GM18505 (cell line): ENCODE results near the gene CD8B2.
"Not testable (repeated sequence)": the region's sequence is repeated elsewhere in the genome, so short reads cannot be mapped to it uniquely, and the experiment has no call there.

Source experiments
- ATAC-seq: cut with Tn5 transposase; IDR thresholded peaks from one replicate; pipeline ENCODE4 v1.9.1; 2021; ENCODE audit not compliant: unreplicated experiment
- POLR2A ChIP-seq: IDR thresholded peaks from 4 replicates; pipeline ENCODE4 v1.6.1; 2011; ENCODE audit warnings: borderline replicate concordance; ENCODE audit not compliant: insufficient read depth, insufficient read length; ENCODE audit errors: extremely low read depth

The CD8B2 gene

GRCh38 chr2:106540886-106541285 is 53.7 kb downstream of the CD8B2 start:
- no peak for ATAC-seq
- no peak for TF ChIP-seq POLR2A

DNA sequence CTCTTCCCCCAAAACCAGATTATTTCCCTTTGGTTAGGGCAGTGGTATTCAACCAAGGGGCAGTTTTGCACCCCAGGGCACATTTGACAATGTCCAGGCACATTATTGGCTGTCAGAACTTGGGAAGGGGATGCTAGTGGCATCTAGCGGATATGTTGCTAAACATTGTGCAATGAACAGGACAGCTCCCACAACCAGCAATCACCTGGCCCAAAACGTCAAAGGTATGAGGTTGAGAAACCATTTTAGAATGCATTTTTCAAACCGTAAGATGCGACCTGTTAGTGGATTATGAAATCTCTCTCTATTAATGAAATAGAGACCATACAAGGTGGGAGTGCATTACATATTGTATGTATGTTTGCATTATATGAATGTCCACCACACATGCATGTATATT is 54.2 kb downstream of the CD8B2 start:
- no peak for TF ChIP-seq POLR2A
- ATAC-seq, result no peak

- peak; percentile 97 for ATAC-seq
- no peak for TF ChIP-seq POLR2A
Observed at GRCh38 chr2:106542746-106543359, 55.7 kb downstream of the CD8B2 start.

DNA sequence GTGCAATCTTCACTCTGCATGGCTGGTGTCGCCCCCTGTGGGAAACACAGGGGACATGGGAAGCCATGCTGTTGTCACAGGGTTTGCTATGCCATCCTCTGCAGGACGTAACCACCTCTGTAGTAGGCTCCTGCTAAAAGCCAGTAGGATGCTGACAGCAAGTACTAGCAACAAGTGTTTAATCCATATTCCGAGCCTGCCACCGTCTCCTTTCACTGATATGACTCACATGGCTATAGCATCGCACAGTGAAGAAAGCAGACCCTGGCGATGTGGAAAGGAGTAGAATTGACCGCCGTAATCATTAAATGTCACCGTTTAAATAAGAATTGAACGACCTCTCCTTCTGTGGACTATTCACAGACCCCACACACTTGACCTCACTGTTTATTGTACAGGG is 57.8 kb downstream of the CD8B2 start:
- ATAC-seq, result no peak
- no peak for TF ChIP-seq POLR2A

DNA sequence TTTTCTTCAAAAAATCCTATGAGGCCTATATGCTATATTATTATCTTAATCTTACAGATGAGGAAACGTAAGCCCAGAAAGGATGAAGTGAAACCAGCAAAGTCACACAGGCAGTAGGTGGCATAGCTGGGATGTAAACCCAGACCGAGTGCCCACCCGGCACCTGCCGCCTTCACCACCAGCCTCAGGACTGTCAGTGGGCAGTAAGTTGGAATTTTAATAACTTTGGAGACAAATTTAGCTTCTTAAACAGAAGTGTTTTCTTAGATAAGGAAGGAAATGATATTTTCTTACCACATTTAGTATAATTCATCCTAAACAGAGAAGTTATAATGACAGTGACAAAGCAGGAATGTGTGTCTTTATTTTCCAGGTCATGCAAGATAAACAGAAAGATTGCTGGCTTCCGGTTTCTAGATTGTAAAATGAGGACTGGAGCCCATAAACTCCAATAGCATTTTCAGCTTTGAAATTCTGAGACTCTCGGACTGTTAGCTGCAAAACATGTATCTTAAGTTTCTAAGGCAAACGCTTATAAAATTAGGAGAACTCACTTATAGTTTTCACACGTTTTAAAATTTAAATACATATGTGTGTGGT is 59.3 kb downstream of the CD8B2 start:
- no peak for TF ChIP-seq POLR2A

GRCh38 chr2:106547164-106547903 is 60.2 kb downstream of the CD8B2 start:
- TF ChIP-seq POLR2A, result no peak
- no peak for ATAC-seq

More for the DNA sequence above, 59.3 kb downstream of the CD8B2 start:
- no peak for ATAC-seq

GRCh38 chr2:106551417-106552130 is 64.4 kb downstream of the CD8B2 start:
- no peak for ATAC-seq
- no peak for TF ChIP-seq POLR2A

DNA sequence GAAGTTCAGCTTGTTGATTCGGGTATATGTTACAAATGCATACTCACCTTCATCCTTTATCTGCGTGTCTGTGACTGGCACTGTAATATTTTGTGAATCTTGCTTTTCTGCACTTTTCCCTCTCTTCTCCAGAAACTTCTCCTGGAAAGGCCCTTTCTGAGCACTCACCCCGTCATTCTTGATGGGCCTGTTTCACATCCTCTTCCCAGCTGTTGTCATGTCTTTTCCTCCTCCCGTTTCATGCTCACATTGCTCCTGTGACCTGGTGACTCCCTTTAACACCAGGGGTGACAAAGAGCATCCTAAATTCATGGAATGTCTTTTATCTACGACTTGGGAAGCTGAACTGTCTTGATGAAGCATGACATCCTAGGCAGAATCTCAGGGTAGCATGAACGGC is 65.8 kb downstream of the CD8B2 start:
- TF ChIP-seq POLR2A, result no peak
- ATAC-seq, result no peak

GRCh38 chr2:106553321-106553720 is 66.2 kb downstream of the CD8B2 start:
- no peak for ATAC-seq
- no peak for TF ChIP-seq POLR2A

DNA sequence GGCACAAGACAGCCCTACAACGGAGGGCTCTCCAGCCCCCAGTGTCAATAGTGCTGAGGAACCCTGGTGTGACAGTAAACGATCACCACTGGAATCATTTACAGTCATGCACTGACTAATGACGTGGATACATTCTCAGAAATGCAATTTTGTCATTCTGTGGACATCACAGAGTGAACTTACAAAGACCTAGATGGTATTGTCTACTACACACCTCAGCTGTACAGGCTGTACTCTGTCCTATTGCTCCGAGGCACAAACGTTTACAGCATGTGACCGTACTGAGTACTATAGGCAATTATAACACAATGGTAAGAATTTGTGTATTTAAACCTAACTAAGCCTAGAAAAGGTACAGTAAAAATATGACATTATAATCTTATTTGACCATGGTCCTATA is 67.2 kb downstream of the CD8B2 start:
- TF ChIP-seq POLR2A, result no peak
- no peak for ATAC-seq

DNA sequence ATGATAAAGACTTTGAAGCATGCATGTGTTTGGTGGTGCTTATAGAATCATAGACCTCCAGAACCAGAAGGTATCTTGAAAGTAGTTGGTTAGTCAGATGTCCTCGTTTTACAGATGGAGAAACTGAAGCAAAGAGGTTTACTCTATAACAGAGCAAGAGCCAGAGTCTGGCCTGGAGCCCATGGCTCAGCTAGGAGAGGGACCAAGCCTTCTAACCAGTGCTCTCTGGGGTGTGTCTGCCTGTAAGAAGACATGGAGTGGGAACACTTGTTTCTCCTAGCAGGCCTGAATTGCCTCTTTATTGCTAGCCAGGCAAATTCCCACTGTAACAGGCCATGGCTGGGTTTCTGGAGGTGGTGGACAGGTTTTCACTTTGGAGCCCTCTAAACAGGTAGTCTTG is 67.9 kb downstream of the CD8B2 start:
- ATAC-seq, result no peak
- TF ChIP-seq POLR2A, result no peak

- ATAC-seq, result not testable (repeated sequence)
Observed at GRCh38 chr2:106559786-106560185, 72.6 kb downstream of the CD8B2 start.

GRCh38 chr2:106560773-106561172 is 73.6 kb downstream of the CD8B2 start:
- no peak for TF ChIP-seq POLR2A
- no peak for ATAC-seq
